ENCODE data around the gene TMEM117.
A peak's percentile ranks its signal among the peaks of the same experiment; 100 is the strongest.
"Not testable (repeated sequence)": the region's sequence is repeated elsewhere in the genome, so short reads cannot be mapped to it uniquely, and the experiment has no call there.

TMEM117 gene

GRCh38 chr12:44025499-44025898, 189.6 kb downstream of the TMEM117 start:
- DNase-seq (ENCODE audit: low read depth): no peak

- DNase-seq (ENCODE audit: low read depth): no peak
Measured at GRCh38 chr12:44026046-44026445, 190.2 kb downstream of the TMEM117 start.

GRCh38 chr12:44026926-44027325, 191.0 kb downstream of the TMEM117 start:
- not testable (repeated sequence) for DNase-seq (ENCODE audit: low read depth)

GRCh38 chr12:44029194-44029593, 193.3 kb downstream of the TMEM117 start:
- no peak for DNase-seq (ENCODE audit: low read depth)

GRCh38 chr12:44031472-44032185, 195.7 kb downstream of the TMEM117 start:
- no peak for DNase-seq (ENCODE audit: low read depth)

DNA sequence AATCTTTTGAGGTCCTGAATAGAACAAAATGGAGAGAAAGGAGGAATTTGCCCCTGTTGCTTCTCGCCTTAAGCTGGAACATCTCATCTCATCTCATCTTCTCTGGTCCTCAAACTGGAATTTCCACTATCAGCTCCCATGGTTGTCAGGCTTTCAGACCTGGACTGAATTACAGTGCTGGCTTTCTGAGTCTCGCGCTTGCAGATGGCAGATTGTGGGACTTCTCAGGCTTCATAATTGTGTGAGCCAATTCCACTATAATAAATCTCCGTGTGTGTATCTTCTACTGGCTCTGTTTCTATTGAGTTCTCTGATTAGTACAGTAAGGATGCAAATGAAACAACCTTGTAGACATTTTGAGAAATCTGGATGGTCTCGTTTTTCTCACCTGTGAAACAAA, 199.0 kb downstream of the TMEM117 start:
- DNase-seq (ENCODE audit: low read depth): no peak

DNA sequence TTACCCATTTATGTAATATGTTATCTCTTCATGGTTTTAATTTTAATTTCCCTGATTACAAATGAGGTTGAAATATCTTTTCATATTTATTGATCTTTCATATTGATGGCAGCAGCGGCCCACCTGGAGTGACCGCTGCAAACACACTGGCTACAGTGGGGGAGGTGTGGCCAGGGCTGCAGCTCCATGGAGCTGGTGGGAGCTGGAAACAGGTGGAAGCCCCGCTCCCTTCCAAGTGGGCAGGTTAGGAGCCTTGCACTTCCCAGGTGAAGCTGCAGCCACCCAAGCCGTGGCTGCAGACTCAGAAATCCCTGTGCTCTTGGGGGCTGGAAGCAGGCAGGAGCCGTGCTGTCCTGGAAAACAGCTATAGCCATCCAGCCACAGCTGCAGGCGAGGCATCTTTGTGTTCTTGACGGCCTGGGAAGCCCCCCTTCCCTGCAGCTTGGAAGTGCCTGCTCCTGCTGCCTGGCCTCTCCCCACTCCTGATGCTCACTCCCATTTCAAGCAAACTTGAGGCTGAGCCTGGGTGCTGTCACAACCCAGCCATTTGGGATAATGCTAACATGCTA, 201.1 kb downstream of the TMEM117 start:
- no peak for DNase-seq (ENCODE audit: low read depth)

- no peak for DNase-seq (ENCODE audit: low read depth)
Measured at GRCh38 chr12:44038411-44038810, 202.5 kb downstream of the TMEM117 start.

DNA sequence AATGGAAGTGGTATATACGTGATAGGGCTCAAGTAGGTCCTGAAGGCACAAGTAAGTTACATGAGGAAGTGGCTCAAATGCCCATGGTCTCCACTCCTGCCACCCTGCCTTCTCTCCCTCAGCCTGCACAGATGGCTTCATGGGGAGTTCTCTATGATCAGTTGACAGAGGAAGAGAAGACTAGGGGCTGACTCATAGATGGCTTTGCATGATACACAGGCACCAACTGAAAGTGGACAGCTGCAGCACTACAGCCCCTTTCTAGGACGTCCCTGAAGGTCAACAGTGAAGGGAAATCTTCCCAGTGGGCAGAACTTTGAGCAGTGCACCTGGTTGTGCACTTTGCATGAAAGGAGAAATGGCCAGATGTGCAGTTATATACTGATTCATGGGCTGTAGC, 208.6 kb downstream of the TMEM117 start:
- not testable (repeated sequence) for DNase-seq (ENCODE audit: low read depth)

DNA sequence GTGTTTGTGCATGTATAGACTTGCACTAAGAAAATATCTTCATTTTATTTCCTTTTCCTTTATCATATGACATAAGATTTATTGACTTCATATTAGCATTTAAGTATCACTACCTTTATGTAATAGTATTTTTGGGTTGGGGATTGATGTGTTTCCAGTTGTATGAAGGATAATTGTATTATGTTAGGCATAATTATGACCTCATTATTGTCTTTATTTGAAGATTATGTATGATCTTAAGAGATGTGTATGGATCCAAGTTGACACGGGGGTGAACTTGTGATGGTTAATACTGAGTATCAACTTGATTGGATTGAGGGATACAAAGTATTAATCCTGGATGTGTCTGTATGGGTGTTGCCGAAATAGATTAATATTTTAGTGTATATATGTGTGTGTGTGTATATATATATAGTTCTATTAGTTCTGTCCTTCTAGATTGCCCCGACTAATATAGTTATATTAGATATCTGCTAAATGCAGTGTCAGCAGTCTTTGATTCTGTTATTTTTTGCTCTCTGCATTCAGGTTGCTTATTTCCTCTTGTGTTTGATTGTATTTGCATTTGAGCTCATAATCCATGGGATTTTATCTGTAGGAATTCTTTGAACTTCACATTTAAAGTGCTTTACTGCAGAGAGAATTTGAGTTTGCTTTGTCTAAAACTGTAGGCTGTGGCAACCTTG, 211.0 kb downstream of the TMEM117 start:
- no peak for DNase-seq (ENCODE audit: low read depth)

- DNase-seq (ENCODE audit: low read depth): no peak
Measured at GRCh38 chr12:44052554-44052953, 216.7 kb downstream of the TMEM117 start.

DNA sequence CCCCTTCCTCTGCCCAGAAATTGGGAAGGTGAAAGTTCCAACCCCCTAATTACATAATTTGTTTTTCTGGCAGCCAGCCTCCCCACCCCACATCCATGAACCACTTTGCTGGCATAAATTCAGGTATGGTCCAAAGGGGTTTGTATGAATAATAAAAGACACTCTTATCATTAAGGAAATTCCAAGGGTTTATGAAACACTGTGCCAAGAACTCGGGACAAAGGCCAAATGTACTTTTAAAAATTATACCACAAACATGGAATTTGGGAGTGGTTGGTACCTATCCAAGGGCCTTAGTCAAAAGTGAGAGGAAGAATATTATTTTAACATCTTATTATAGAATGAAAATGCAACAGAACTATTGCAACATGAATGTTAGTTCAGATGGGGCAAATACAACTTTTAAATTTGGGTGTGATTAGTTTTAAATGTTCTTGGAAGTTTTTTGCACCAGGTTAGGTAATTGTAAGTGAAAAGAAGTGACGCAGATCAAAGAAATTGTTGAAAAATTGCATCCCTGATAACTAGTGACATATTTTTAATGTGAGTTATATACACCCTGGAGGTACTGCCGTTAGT, 217.8 kb downstream of the TMEM117 start:
- DNase-seq (ENCODE audit: low read depth): peak; percentile 51

GRCh38 chr12:44054281-44054680, 218.4 kb downstream of the TMEM117 start:
- no peak for DNase-seq (ENCODE audit: low read depth)

DNA sequence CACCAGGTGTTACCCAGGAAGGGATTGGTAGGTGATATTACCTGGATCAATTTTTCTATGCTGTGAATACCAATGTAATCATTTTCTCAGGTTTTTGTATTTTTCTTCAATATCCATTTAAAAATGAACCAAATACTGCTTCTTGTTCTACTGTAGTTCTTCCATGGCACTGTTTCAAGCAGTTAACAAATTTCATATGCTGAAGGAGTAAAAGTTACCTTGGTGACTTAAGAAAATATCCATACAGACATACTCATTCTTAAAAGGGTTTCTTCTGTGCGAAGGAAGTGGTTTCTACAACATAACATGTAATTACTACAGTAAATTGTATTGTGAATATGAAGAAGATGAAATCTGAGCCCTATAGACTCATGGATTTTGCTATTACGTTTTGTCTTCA, 222.5 kb downstream of the TMEM117 start:
- DNase-seq (ENCODE audit: low read depth): no peak

DNA sequence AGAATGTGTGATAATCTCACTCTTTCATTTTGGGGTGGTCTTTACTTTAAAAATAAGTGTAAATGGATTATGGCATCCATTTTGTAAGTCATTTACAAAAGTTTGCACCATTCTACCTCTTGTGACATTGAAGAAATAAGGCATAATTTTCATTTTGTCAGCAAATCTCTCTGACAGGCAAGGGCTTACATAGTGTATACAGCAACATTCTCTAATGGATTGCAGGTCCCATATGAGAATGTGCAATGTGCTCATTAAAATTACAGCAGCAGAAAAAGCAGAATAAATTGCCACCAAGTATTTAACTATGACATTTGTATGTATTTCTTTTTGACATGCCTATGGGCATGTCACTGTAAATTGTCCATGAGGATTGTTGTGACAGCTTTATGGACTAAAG, 223.6 kb downstream of the TMEM117 start:
- DNase-seq (ENCODE audit: low read depth): no peak

- no peak for DNase-seq (ENCODE audit: low read depth)
Measured at GRCh38 chr12:44063671-44064070, 227.8 kb downstream of the TMEM117 start.

DNA sequence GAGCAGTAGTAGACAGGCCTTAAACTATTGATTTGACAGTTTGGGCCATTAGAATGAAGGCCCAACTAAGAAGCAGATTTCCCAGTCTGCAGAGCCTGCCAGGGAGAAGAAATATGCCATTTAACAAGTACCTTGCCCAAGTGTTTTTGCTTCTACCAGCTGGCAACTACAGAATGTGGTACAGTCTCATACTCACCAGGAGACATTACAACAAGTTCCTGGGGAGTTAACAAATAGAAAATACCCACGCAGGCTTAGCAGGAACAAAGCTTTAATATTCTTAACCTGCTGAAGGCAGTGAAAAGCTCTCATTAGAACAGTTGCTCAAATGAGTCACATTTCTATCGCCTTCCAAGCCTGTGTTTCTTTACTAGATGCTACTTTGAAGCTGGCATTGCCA, 241.0 kb downstream of the TMEM117 start:
- no peak for DNase-seq (ENCODE audit: low read depth)

DNA sequence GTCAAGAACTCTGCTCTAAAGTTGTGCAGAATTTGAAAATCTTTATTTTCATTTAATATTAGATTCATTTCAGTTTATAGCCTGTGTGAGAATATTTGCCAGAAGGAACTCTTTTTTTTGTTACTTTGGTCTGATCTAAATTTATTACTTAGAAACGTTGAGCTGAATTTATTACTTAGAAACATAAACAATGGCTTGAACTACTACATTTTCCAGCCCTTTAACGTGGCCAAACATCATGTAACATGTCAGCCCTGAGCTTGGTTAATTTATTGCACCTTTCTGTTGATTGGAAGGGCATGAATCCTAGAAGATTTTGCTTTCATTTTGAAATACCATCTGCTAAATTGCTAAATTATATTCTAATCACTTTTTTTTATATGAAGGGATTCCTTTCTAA, 241.4 kb downstream of the TMEM117 start:
- DNase-seq (ENCODE audit: low read depth): no peak

- DNase-seq (ENCODE audit: low read depth): no peak
Measured at GRCh38 chr12:44078273-44078672, 242.4 kb downstream of the TMEM117 start.

DNA sequence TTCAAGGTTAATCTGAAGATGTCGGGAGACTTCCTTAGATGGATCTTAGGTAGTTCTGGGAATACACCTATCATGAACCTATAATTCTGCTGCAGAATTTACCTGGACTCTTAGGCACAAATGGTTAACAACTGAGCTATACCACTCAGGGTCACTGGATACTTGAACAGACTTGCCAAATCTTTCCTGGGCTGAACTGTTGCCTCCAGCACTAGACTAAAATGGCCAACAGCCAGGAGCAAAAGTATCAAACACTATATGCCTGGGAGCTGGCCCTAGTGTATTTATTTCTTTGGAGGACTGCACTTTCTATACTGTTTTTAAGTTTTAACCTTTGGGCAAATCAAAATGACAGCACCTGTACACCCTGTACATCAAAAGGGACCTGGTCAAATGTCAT, 252.8 kb downstream of the TMEM117 start:
- no peak for DNase-seq (ENCODE audit: low read depth)

DNA sequence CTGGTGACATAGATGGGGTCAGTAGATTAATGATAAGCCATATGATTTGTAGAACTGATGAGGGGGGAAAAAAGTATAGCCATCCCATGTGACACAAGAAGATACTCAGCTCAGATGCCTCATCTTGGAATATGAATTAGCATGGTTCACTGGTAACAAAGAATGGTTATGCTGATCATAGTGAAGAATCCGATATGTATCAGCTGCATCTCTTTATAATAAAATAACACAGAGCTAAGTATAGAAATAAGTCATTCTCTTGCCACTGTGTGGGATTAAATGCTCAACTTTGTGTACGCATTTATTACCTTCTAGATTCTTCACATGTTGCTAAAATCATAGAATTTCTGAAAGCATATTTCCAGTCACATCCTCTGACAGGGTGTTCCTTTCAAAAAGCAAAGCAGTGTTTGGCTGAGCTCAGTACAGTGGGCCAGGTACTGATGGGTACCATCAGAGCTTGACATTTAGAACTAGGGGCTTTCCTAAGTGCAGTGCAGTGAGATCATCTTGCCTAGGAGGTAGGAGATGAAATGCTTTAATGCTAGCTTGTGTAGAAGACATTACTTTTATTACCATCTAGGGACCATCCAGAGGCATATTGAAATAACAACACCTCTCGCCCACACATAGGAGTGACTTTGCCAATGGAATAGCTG, 256.2 kb downstream of the TMEM117 start:
- DNase-seq (ENCODE audit: low read depth): no peak

GRCh38 chr12:44098786-44099185, 262.9 kb downstream of the TMEM117 start:
- DNase-seq (ENCODE audit: low read depth): no peak

DNA sequence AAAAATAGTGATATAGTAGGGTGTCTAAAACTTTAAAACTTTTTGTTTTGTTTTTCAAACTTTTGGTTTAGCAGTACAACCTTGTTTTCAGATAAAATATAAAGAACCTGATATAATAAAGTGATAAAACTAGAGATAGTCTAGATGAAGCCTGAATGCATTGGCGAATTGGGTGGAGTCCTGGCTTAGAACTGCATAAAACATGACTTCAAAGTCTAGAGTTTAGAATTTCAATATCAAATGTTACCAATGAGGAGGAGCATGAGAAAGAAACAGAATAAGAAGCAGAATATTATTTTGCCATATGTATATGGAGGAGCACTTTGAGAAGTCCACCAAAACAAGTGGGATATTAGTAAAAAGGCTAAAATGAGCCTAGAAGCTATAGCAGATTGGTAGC, 263.6 kb downstream of the TMEM117 start:
- no peak for DNase-seq (ENCODE audit: low read depth)
